NCI-H226 (cell line): Measurements from ENCODE around the gene SLC25A22.

Experiments used
- DNase-seq: peaks from one replicate; pipeline ENCODE4 v3.0.0-alpha.2; 2015

SLC25A22 gene

DNA sequence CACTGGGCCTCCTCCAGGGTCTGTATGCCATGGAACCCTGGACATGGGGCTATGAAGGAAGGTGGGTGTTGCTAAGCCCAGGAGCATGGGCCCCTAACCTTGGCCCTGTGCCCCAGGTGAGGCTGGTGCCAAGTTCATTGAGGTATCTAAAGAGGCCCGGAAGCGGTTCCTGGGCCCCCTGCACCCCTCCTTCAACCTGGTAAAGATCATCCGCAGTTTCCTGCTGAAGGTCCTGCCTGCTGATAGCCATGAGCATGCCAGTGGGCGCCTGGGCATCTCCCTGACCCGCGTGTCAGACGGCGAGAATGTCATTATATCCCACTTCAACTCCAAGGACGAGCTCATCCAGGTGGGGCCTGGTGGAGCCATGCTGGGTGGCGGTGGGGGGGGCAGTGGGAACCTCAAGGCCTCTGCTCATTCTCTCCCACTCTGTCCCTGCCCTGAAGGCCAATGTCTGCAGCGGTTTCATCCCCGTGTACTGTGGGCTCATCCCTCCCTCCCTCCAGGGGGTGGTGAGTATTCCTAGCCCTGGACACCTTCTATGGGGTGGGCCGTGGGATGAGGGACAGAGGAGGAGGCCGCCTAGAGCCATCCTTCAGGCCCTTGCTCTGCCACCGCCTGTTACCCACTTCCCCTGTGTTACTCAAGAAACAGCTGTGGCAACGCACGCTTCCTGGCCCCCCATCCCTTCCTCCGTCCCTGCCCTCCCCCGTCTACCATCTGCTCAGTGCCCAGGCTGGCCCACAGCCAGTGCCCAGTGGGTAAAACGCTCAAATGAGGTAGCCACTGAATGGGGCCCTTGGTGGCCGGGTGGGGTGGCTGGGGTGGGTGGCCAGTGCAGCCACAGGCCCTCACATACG is 23.7 kb upstream of the SLC25A22 start:
- DNase-seq = no peak

DNA sequence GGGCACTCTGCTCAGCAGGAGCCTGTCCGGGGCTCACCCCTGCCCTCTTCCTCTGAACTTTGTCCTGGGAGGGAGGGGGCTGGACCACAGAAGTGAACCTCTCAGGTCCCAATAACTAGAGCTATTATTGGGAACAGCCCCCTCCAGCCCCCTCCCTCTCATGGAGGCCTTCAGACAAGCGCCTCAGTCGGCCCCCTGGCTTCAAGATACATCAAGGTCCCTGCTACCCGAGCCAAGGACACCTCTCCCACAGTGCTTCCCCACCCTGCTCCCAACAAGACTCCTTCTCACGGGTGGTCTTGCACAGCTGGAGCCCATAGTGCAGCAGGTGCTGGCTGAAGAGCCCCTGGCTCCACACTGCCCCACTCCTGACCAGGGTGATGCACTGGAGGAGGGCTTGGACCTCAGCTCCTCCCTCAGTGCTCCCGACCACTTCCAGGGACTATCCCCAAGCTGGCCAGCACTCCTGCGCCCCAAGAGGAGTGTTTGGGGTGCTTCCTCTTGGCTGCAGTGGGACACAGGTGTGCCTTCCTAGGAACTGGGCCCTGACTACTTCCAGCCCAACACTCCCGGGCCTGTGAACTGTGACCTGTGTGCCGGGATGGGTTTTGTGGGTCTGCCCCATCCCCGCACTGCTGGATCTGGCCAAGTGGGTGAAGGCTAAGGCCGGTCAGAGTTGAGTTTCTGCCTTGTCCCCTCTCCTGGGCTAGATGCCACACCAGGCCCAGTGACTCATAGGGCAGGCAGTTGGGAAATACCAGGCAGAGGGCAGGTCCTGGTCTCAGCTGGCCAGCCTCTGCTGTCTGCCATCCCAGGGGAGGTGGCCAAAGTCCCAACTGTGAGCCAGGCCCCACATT is 22.8 kb upstream of the SLC25A22 start:
- DNase-seq = peak; percentile 55

GRCh38 chr11:819943-820649 is 22.0 kb upstream of the SLC25A22 start:
- DNase-seq = peak; percentile 81

GRCh38 chr11:819129-819931 is 21.2 kb upstream of the SLC25A22 start:
- peak; percentile 79 for DNase-seq

DNA sequence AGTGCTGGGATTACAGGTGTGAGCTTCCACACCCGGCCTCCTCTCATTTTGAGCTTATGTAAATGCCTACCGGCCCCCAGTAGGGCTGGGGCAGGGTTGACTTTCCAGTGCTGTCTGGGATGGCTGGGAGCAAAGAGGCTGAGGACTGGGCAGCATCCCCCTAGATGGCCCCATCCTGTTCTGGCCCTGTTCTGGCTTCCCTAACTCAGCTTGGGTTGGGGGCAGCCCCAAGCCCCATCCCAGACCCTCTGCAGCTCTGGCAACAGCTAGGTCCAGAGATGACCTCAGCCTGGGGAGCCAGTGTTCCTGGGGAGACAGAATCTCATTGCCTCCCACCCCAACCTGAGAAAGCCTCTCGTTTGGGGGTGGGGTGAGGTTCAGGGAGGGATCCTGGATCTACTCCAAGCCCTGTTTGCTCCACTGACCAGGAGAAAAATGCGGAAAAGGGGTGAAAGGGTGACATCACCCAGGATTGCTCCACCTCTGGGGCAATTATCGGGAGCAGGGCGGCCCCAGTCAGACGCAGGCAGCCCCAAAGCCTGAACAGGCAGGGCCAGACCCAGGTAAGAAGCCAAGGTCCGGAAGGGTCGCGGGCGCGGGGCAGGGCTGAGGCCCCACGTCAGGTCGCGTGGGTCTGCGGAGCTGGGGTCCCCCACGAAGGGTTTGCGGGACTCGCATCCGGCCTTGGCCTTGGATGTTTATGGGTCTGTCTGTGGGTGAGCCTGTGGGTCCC is 20.5 kb upstream of the SLC25A22 start, which contains the start of gene PNPLA2:
TSS of gene PNPLA2 (plus strand) at position 519 of the 733 bp plus-strand sequence. CDS start 805 bp downstream, outside the sequence.
- peak; percentile 86 for DNase-seq

- DNase-seq = no peak
Observed at GRCh38 chr11:816433-816779, 18.3 kb upstream of the SLC25A22 start.

DNA sequence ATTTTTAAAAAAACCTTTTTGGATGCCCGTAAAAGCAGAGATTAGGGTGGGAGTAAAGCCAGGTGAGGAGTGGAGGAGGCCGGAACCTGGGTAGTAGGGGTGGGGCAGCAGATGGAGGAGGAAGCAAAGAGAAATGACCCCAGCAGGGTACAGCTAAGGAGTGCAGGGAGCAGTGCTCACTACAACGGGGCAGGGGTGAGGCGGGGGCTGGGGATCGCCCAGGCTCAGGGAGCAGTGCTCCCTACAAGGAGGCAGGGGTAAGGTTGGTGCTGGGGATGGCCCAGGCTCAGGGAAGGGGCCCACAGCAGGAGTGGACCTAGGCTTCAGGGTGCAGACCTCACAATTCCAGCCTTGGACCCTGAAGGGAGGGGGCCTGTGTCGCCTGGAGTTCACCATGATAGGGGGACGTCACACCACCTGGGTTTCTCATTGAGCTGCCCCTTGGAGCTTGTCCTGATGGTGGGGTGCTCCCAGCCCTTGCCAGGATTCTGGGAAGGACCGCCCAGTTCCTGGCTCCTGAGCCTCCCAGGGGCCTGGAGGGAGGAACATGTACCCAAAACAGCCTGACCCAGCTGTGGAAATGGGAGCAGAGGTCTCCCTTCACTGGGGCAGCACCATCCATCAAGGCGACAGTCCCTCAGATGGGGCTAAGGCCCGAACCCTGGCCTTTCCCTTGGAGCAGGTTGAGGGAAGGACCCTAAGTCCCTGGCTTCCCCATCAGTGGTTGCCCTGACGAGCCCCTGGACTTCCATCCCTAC is 17.8 kb upstream of the SLC25A22 start:
- DNase-seq = no peak

GRCh38 chr11:813456-814096 is 15.5 kb upstream of the SLC25A22 start:
- no peak for DNase-seq

- DNase-seq = no peak
Observed at GRCh38 chr11:813072-813455, 15.0 kb upstream of the SLC25A22 start.

GRCh38 chr11:812390-812789 is 14.3 kb upstream of the SLC25A22 start:
- DNase-seq = no peak

DNA sequence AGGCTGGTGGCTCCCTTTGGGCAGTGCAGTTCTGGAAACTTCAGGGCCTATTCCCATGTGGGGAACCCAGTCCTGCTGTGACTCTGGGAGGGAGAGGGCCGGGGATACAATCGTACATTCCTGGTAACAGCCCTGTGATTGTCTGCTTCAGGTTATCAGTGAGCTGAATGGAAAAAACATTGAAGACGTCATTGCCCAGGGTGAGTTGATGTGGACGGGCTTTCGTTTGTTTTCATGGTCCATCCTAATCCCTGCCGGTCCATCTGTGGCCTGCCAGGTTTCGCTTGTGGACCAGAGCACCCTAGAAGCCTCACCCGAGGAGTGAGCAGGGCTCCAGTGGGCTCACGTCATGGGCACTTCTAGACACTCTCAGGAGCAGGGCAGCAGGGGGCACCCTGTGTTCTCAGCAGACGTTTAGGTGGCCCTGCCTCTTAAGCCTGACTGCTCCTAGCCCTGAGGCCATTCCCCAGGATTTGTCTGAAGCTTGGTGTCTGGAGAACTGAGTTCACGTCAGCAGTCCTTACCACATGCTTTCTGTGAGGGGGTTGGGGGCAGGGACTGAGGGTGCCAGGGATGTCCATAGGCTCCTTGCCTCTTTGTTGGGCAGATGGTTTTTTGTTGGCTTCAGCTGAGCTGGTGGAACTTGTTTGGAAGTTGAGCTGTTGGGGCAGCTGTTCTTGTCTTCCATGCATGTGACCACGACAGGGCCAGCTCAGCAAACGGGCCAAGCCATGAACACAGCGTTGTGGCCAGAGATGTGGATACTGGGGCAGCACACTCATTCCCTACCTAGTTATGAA is 13.6 kb upstream of the SLC25A22 start:
- DNase-seq = no peak

DNA sequence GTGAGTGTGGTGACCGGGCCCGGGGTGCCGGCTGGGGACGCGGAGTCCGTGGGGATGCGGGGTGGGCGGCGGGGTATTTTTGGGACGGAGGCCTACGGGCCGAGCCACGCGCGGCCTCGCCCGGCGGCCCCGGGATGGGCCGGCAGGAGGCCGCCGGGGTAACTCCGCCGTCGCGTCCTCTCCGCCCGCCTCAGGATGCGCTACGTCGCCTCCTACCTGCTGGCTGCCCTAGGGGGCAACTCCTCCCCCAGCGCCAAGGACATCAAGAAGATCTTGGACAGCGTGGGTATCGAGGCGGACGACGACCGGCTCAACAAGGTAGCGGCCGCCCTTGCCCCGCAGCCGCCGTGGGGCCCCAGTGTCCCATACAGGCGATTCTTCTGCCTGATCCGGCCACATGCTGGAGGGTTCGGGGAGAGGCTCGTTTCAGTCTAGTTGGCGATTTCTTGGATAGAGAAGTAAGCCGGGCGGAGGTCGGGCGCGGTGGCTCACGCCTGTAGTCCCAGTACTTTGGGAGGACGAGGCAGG is 12.0 kb upstream of the SLC25A22 start:
- no peak for DNase-seq

- peak; percentile 96 for DNase-seq
Observed at GRCh38 chr11:809287-810039, 11.4 kb upstream of the SLC25A22 start, which contains the start of gene RPLP2. Gene RPLP2 (plus strand): TSS chr11:809967. CDS start chr11:810235, 268 bp downstream.

GRCh38 chr11:808427-809286 is 10.6 kb upstream of the SLC25A22 start:
- DNase-seq = no peak

GRCh38 chr11:804599-804964 is 6.5 kb upstream of the SLC25A22 start:
- DNase-seq = no peak

GRCh38 chr11:803770-804598 is 5.9 kb upstream of the SLC25A22 start:
- DNase-seq = no peak

GRCh38 chr11:803467-803742 is 5.3 kb upstream of the SLC25A22 start:
- no peak for DNase-seq
